SK-N-SH (cell line): ENCODE data around the gene CACYBP. TPM values are rescaled to one million over a fixed set of nuclear protein-coding genes. Genes with fewer than 3 reads are reported as not detected.

Experiments used
- CTCF ChIA-PET: fragments of 300-600, 350-600 bp; formaldehyde crosslinking; extraction: SDS; loops from one replicate; lab custom pipeline; 2021; lab: Yijun Ruan, JAX
- POLR2A ChIA-PET: fragments of 350-600 bp; sonication (Branson Sonifier 250); formaldehyde crosslinking; extraction: SDS; loops from one replicate; lab custom pipeline; 2020; ENCODE audit warnings: antibody characterized with exemption, inconsistent platforms; lab: Yijun Ruan, JAX
- DNase-seq: peaks from one replicate; pipeline ENCODE4 v3.0.0; 2012
- H2AFZ ChIP-seq: fragments of 200-600 bp; sonication (generic); 2 replicates; pipeline ENCODE4 v1.8.1; 2016; ENCODE audit warnings: antibody characterized with exemption, mild to moderate bottlenecking, low read depth
- H3F3A ChIP-seq: fragments of 200-600 bp; sonication (generic); replicated peaks from 2 replicates; pipeline ENCODE3; 2016; ENCODE audit warnings: antibody characterized with exemption, mild to moderate bottlenecking; ENCODE audit not compliant: insufficient read depth
- H3K27ac ChIP-seq, 2 experiments: fragments of 200-500 bp in 1 of 2; fragments of 200-600 bp in 1 of 2; sonication (Bioruptor generic) in 1 of 2; sonication (generic), shearing (Covaris generic) in 1 of 2; 2 replicates each; pipeline versions ENCODE4 v1.5.1 to v1.6.1; 2014 to 2016; ENCODE audit warnings: low read depth in 2 of 2, inconsistent platforms in 1 of 2, low read length in 1 of 2, mild to moderate bottlenecking in 1 of 2, mixed read lengths in 1 of 2
- H3K27me3 ChIP-seq: fragments of 200-600 bp; sonication (generic), shearing (Covaris generic); 2 replicates; pipeline ENCODE4 v1.6.1; 2016; ENCODE audit warnings: mixed run types; ENCODE audit not compliant: insufficient read depth
- H3K36me3 ChIP-seq, 2 experiments: fragments of 200-500 bp in 1 of 2; fragments of 200-600 bp in 1 of 2; sonication (Bioruptor generic) in 1 of 2; sonication (generic) in 1 of 2; replicated peaks in 1 of 2; 2 replicates each; pipeline versions ENCODE3 to v1.5.1; 2014 to 2016; ENCODE audit warnings: low read length in 1 of 2, mild to moderate bottlenecking in 1 of 2; ENCODE audit not compliant: insufficient read depth in 2 of 2, control insufficient read depth in 1 of 2
- H3K4me1 ChIP-seq, 2 experiments: fragments of 200-500 bp in 1 of 2; fragments of 200-600 bp in 1 of 2; sonication (Bioruptor generic) in 1 of 2; sonication (generic), shearing (Covaris generic) in 1 of 2; 2 replicates each; pipeline versions ENCODE4 v1.5.1 to v1.6.1; 2014 to 2016; ENCODE audit warnings: low read depth in 1 of 2, low read length in 1 of 2, mixed run types in 1 of 2; ENCODE audit not compliant: insufficient read depth in 2 of 2, control insufficient read depth in 1 of 2
- H3K4me2 ChIP-seq: fragments of 200-600 bp; sonication (generic), shearing (Covaris generic); 2 replicates; pipeline ENCODE4 v1.6.1; 2017; ENCODE audit warnings: mixed run types
- H3K4me3 ChIP-seq, 2 experiments: fragments of 200-500 bp in 1 of 2; fragments of 200-600 bp in 1 of 2; sonication (Bioruptor generic) in 1 of 2; sonication (generic), shearing (Covaris generic) in 1 of 2; 2 replicates each; pipeline versions ENCODE4 v1.5.1 to v1.8.1; 2014 to 2016; ENCODE audit warnings: low read depth in 2 of 2, inconsistent platforms in 1 of 2, low read length in 1 of 2, mild to moderate bottlenecking in 1 of 2, mixed read lengths in 1 of 2, moderate library complexity in 1 of 2
- H3K79me2 ChIP-seq: fragments of 200-600 bp; sonication (generic); 2 replicates; pipeline ENCODE4 v1.8.1; 2017; ENCODE audit warnings: mild to moderate bottlenecking; ENCODE audit not compliant: insufficient read depth
- H3K9ac ChIP-seq: fragments of 200-600 bp; sonication (generic); 2 replicates; pipeline ENCODE4 v1.6.1; 2017; ENCODE audit warnings: mixed run types
- H3K9me2 ChIP-seq: fragments of 200-600 bp; sonication (generic); 2 replicates; pipeline ENCODE4 v1.6.1; 2017; ENCODE audit warnings: mixed run types
- H3K9me3 ChIP-seq: fragments of 200-600 bp; sonication (generic); 2 replicates; pipeline ENCODE4 v1.6.1; 2017; ENCODE audit warnings: mixed run types, mild to moderate bottlenecking, moderate library complexity
- H4K20me1 ChIP-seq: fragments of 200-600 bp; sonication (generic); 2 replicates; pipeline ENCODE4 v1.6.1; 2017; ENCODE audit warnings: mild to moderate bottlenecking, mixed run types; ENCODE audit not compliant: insufficient read depth
- ELF1 ChIP-seq: IDR thresholded peaks from 2 replicates; pipeline ENCODE4 v1.4.0; 2012
- EP300 ChIP-seq, 2 experiments: IDR thresholded peaks; 2 replicates each; pipeline versions ENCODE4 v1.4.0 to v1.6.1; 2012; ENCODE audit warnings: borderline replicate concordance in 1 of 2, low read depth in 1 of 2, low read length in 1 of 2
- FOSL2 ChIP-seq: IDR thresholded peaks from 2 replicates; pipeline ENCODE4 v1.4.0; 2012; ENCODE audit warnings: low read depth, mild to moderate bottlenecking, moderate library complexity, borderline replicate concordance
- MXI1 ChIP-seq: IDR thresholded peaks from 2 replicates; pipeline ENCODE4 v1.6.1; 2012; ENCODE audit warnings: mild to moderate bottlenecking, low read depth, low read length, improper control_type of control experiment
- NRF1 ChIP-seq: IDR thresholded peaks from 2 replicates; pipeline ENCODE4 v1.6.1; 2012; ENCODE audit warnings: low read depth, mild to moderate bottlenecking, low read length
- POLR2AphosphoS5 ChIP-seq: IDR thresholded peaks from 2 replicates; pipeline ENCODE4 v1.6.1; 2012; ENCODE audit warnings: low read depth, low read length
- RCOR1 ChIP-seq: fragments of 150-350 bp; IDR thresholded peaks from 2 replicates; pipeline ENCODE4 v1.6.1; 2017; ENCODE audit warnings: antibody characterized with exemption, low read length
- REST ChIP-seq: IDR thresholded peaks from 2 replicates; pipeline ENCODE4 v1.6.1; 2012; ENCODE audit warnings: mild to moderate bottlenecking, low read depth, low read length, moderate library complexity
- USF1 ChIP-seq: IDR thresholded peaks from 2 replicates; pipeline ENCODE4 v1.4.0; 2012; ENCODE audit warnings: low read depth, borderline replicate concordance
- USF2 ChIP-seq: fragments of 150-350 bp; IDR thresholded peaks from 2 replicates; pipeline ENCODE4 v1.6.1; 2017; ENCODE audit warnings: antibody characterized with exemption, low read length, low read depth, borderline replicate concordance
- YY1 ChIP-seq: IDR thresholded peaks from 2 replicates; pipeline ENCODE4 v1.4.0; 2012; ENCODE audit warnings: low read depth, mild to moderate bottlenecking
- WGBS: methylation state at CpG from one replicate; pipeline ENCODE4 v1.1.6; 2017; ENCODE audit warnings: low lambda C conversion rate; 5-methylcytosine and 5-hydroxymethylcytosine counted together
- polyA plus RNA-seq, 3 experiments: library from polyadenylated mRNA; depleted of rRNA; stranded (reverse); fragments of >200 nt; gene quantifications; 2 replicates each; pipeline ENCODE4 v1.2.3, GENCODE V29; 2012

The CACYBP gene
- polyA plus RNA-seq, 1 of the 3 experiments (the other 2 are of a cell fraction) = 56.2 TPM

- TF ChIP-seq REST = peak; percentile 39; the same call in 1 of the 2 replicates
- peak; percentile 92 for TF ChIP-seq ELF1
- TF ChIP-seq RCOR1 = peak; percentile 20
- peak; percentile 96 for TF ChIP-seq YY1
- TF ChIP-seq USF1 = peak; percentile 93
- TF ChIP-seq USF2 = peak; percentile 71
- TF ChIP-seq FOSL2 = peak; percentile 5; the same call in 1 of the 2 replicates
- TF ChIP-seq NRF1 = peak; percentile 98
- TF ChIP-seq POLR2AphosphoS5 = peak; percentile 94
- TF ChIP-seq EP300 (IDR thresholded peaks at IDR 0.05; ENCODE audit: borderline replicate concordance in 1 of 2, low read depth in 1 of 2, low read length in 1 of 2) = no peak
Observed at GRCh38 chr1:174999216-174999935, 371 bp upstream of the CACYBP start (continued).

GRCh38 chr1:175000697-175001187 lies 995 bp downstream of the CACYBP start:
- peak overlapping the region; percentile 80; the same call in 1 of the 2 replicates for H2AFZ ChIP-seq
- ChIA-PET POLR2A (interaction anchor here (0.6 to 2.8 kb wide), 5 partner anchors 14 to 578 kb away, joined by 3 to 54 read pairs (median 5); partner anchors contain the start of gene MRPS14), CTCF (interaction anchor here (1.0 to 2.8 kb wide), 3 partner anchors 125 to 230 kb away, joined by 3 to 10 read pairs (median 9); no protein-coding TSS in a partner anchor)

More at GRCh38 chr1:175000697-175001187, 995 bp downstream of the CACYBP start:
- Histone ChIP-seq H3K4me2 (peak overlapping the region; percentile 86), H4K20me1 (peaks cover 10% of the 10 kb centered on the region; the same call in 1 of the 2 replicates), H3K79me2 (peaks cover 57% of the 10 kb centered on the region), H3K36me3 (peaks cover 8 to 18% of the 10 kb centered on the region in 2 experiments), H3K4me1 (peaks cover 0 to 9% of the 10 kb centered on the region in 2 experiments; a peak in 3 of 4 replicates), H3K9me2 (no peaks in the 10 kb centered on the region), H3K27me3 (no peaks in the 10 kb centered on the region), H3K9me3 (no peaks in the 10 kb centered on the region), H3K27ac (peak overlapping the region; percentile 98 to 100), H3K9ac (peak overlapping the region; percentile 89), H3K4me3 (peak overlapping the region; percentile 91 to 100), H3F3A (peaks cover 4% of the 10 kb centered on the region)
- 2% methylated on average over 5 of the region's 5 CpGs for WGBS
- TF ChIP-seq POLR2AphosphoS5 = no peak
- TF ChIP-seq MXI1 = no peak
- TF ChIP-seq REST = no peak
- no peak for DNase-seq
